GM21529 (cell line): ENCODE results near the gene HNF4A.

Source experiments
- ATAC-seq: cut with Tn5 transposase; IDR thresholded peaks from one replicate; pipeline ENCODE4 v1.9.1; 2021; ENCODE audit not compliant: unreplicated experiment

HNF4A gene

GRCh38 chr20:44423480-44423879 lies 68.0 kb downstream of the HNF4A start:
- ATAC-seq: no peak

GRCh38 chr20:44424039-44424495 lies 68.6 kb downstream of the HNF4A start:
- ATAC-seq: no peak

GRCh38 chr20:44425923-44426322 lies 70.4 kb downstream of the HNF4A start:
- ATAC-seq: no peak

- ATAC-seq: no peak
Measured at GRCh38 chr20:44426879-44427790, 71.6 kb downstream of the HNF4A start.

- ATAC-seq: no peak
Measured at GRCh38 chr20:44427804-44428173, 72.3 kb downstream of the HNF4A start.

GRCh38 chr20:44428174-44429016 lies 72.9 kb downstream of the HNF4A start:
- no peak for ATAC-seq

GRCh38 chr20:44429017-44429339 lies 73.5 kb downstream of the HNF4A start:
- ATAC-seq: no peak

- no peak for ATAC-seq
Measured at GRCh38 chr20:44429419-44430269, 74.1 kb downstream of the HNF4A start.

GRCh38 chr20:44430270-44431065 lies 75.0 kb downstream of the HNF4A start:
- no peak for ATAC-seq

GRCh38 chr20:44431118-44431501 lies 75.6 kb downstream of the HNF4A start:
- ATAC-seq: no peak

GRCh38 chr20:44431502-44432234 lies 76.2 kb downstream of the HNF4A start:
- no peak for ATAC-seq

- ATAC-seq: no peak
Measured at GRCh38 chr20:44432618-44433577, 77.4 kb downstream of the HNF4A start.

- ATAC-seq: no peak
Measured at GRCh38 chr20:44433751-44434538, 78.4 kb downstream of the HNF4A start.

- ATAC-seq: no peak
Measured at GRCh38 chr20:44435630-44436335, 80.3 kb downstream of the HNF4A start.

GRCh38 chr20:44436393-44436792 lies 80.9 kb downstream of the HNF4A start:
- ATAC-seq: no peak

GRCh38 chr20:44437497-44437896 lies 82.0 kb downstream of the HNF4A start:
- ATAC-seq: no peak

- ATAC-seq: no peak
Measured at GRCh38 chr20:44438782-44439181, 83.3 kb downstream of the HNF4A start.
